ENCODE data around the gene THSD4.

THSD4 gene

GRCh38 chr15:71601038-71601834 lies 486.0 kb downstream of the THSD4 start:
- no peaks in the 10 kb centered on the region for H3K4me1 Mint-ChIP-seq (ENCODE audit: low read depth)
- intact Hi-C loops (cut with micrococcal nuclease) = no loop called here
- no peak overlapping the region for H3K4me3 Mint-ChIP-seq
- no peak overlapping the region for H3K27ac Mint-ChIP-seq
- no peaks in the 10 kb centered on the region for H3K36me3 Mint-ChIP-seq (ENCODE audit: low read depth)
- peaks cover 14% of the 10 kb centered on the region for H3K9me3 Mint-ChIP-seq
- no peaks in the 10 kb centered on the region for H3K27me3 Mint-ChIP-seq

- no peaks in the 10 kb centered on the region for H3K36me3 Mint-ChIP-seq (ENCODE audit: low read depth)
- no peak overlapping the region for H3K4me3 Mint-ChIP-seq
- intact Hi-C loops (cut with micrococcal nuclease) = no loop called here
- no peak overlapping the region for H3K27ac Mint-ChIP-seq
- no peaks in the 10 kb centered on the region for H3K27me3 Mint-ChIP-seq
- no peaks in the 10 kb centered on the region for H3K4me1 Mint-ChIP-seq (ENCODE audit: low read depth)
- H3K9me3 Mint-ChIP-seq = peaks cover 14% of the 10 kb centered on the region
These were observed 488.1 kb downstream of the THSD4 start for GRCh38 chr15:71603379-71603778.

- no peaks in the 10 kb centered on the region for H3K36me3 Mint-ChIP-seq (ENCODE audit: low read depth)
- intact Hi-C loops (cut with micrococcal nuclease) = no loop called here
- H3K9me3 Mint-ChIP-seq = peaks cover 14% of the 10 kb centered on the region
- H3K4me1 Mint-ChIP-seq (ENCODE audit: low read depth) = no peaks in the 10 kb centered on the region
- H3K27me3 Mint-ChIP-seq = no peaks in the 10 kb centered on the region
- no peak overlapping the region for H3K27ac Mint-ChIP-seq
- no peak overlapping the region for H3K4me3 Mint-ChIP-seq
These were observed 492.1 kb downstream of the THSD4 start for GRCh38 chr15:71607383-71607782.

- H3K4me1 Mint-ChIP-seq (ENCODE audit: low read depth) = no peaks in the 10 kb centered on the region
- H3K27ac Mint-ChIP-seq = no peak overlapping the region
- intact Hi-C loops (cut with micrococcal nuclease) = no loop called here
- H3K9me3 Mint-ChIP-seq = no peaks in the 10 kb centered on the region
- no peaks in the 10 kb centered on the region for H3K36me3 Mint-ChIP-seq (ENCODE audit: low read depth)
- H3K27me3 Mint-ChIP-seq = no peaks in the 10 kb centered on the region
- H3K4me3 Mint-ChIP-seq = no peak overlapping the region
These were observed 495.7 kb downstream of the THSD4 start for GRCh38 chr15:71610728-71611552.

GRCh38 chr15:71611553-71612396 lies 496.5 kb downstream of the THSD4 start:
- Mint-ChIP-seq H3K36me3 (ENCODE audit: low read depth) (no peaks in the 10 kb centered on the region), H3K4me3 (no peak overlapping the region), H3K27ac (no peak overlapping the region), H3K4me1 (ENCODE audit: low read depth) (no peaks in the 10 kb centered on the region), H3K9me3 (no peaks in the 10 kb centered on the region), H3K27me3 (no peaks in the 10 kb centered on the region)
- intact Hi-C loops (cut with micrococcal nuclease) = no loop called here

GRCh38 chr15:71612397-71612722 lies 497.1 kb downstream of the THSD4 start:
- Mint-ChIP-seq H3K27ac (no peak overlapping the region), H3K27me3 (peaks cover 1% of the 10 kb centered on the region), H3K4me3 (no peak overlapping the region), H3K4me1 (ENCODE audit: low read depth) (no peaks in the 10 kb centered on the region), H3K36me3 (ENCODE audit: low read depth) (no peaks in the 10 kb centered on the region), H3K9me3 (no peaks in the 10 kb centered on the region)
- intact Hi-C loops (cut with micrococcal nuclease) = no loop called here

GRCh38 chr15:71612869-71613268 lies 497.6 kb downstream of the THSD4 start:
- Mint-ChIP-seq H3K27me3 (peaks cover 2% of the 10 kb centered on the region), H3K36me3 (ENCODE audit: low read depth) (no peaks in the 10 kb centered on the region), H3K4me1 (ENCODE audit: low read depth) (no peaks in the 10 kb centered on the region), H3K4me3 (no peak overlapping the region), H3K27ac (no peak overlapping the region), H3K9me3 (no peaks in the 10 kb centered on the region)
- intact Hi-C loops (cut with micrococcal nuclease) = no loop called here

- Mint-ChIP-seq H3K4me1 (ENCODE audit: low read depth) (no peaks in the 10 kb centered on the region), H3K27me3 (peaks cover 1% of the 10 kb centered on the region), H3K36me3 (ENCODE audit: low read depth) (no peaks in the 10 kb centered on the region), H3K4me3 (no peak overlapping the region), H3K9me3 (no peaks in the 10 kb centered on the region), H3K27ac (no peak overlapping the region)
- intact Hi-C loops (cut with micrococcal nuclease) = no loop called here
These were observed 507.8 kb downstream of the THSD4 start for GRCh38 chr15:71623111-71623510.

- no peaks in the 10 kb centered on the region for H3K9me3 Mint-ChIP-seq
- H3K36me3 Mint-ChIP-seq (ENCODE audit: low read depth) = no peaks in the 10 kb centered on the region
- peaks cover 1% of the 10 kb centered on the region for H3K27me3 Mint-ChIP-seq
- intact Hi-C loops (cut with micrococcal nuclease) = no loop called here
- no peak overlapping the region for H3K27ac Mint-ChIP-seq
- no peaks in the 10 kb centered on the region for H3K4me1 Mint-ChIP-seq (ENCODE audit: low read depth)
- H3K4me3 Mint-ChIP-seq = no peak overlapping the region
These were observed 511.4 kb downstream of the THSD4 start for GRCh38 chr15:71626596-71627088.

- intact Hi-C loops (cut with micrococcal nuclease) = no loop called here
- peaks cover 1% of the 10 kb centered on the region for H3K27me3 Mint-ChIP-seq
These were observed 511.9 kb downstream of the THSD4 start for GRCh38 chr15:71627188-71627587.

GRCh38 chr15:71627604-71628003 lies 512.3 kb downstream of the THSD4 start:
- H3K36me3 Mint-ChIP-seq (ENCODE audit: low read depth) = no peaks in the 10 kb centered on the region
- H3K27ac Mint-ChIP-seq = no peak overlapping the region
- intact Hi-C loops (cut with micrococcal nuclease) = no loop called here
- peaks cover 1% of the 10 kb centered on the region for H3K27me3 Mint-ChIP-seq
- no peaks in the 10 kb centered on the region for H3K9me3 Mint-ChIP-seq
- no peaks in the 10 kb centered on the region for H3K4me1 Mint-ChIP-seq (ENCODE audit: low read depth)
- H3K4me3 Mint-ChIP-seq = no peak overlapping the region

More at GRCh38 chr15:71627188-71627587, 511.9 kb downstream of the THSD4 start:
- no peaks in the 10 kb centered on the region for H3K9me3 Mint-ChIP-seq
- H3K4me3 Mint-ChIP-seq = no peak overlapping the region
- H3K4me1 Mint-ChIP-seq (ENCODE audit: low read depth) = no peaks in the 10 kb centered on the region
- H3K27ac Mint-ChIP-seq = no peak overlapping the region
- no peaks in the 10 kb centered on the region for H3K36me3 Mint-ChIP-seq (ENCODE audit: low read depth)

GRCh38 chr15:71628988-71629770 lies 513.9 kb downstream of the THSD4 start:
- no peaks in the 10 kb centered on the region for H3K36me3 Mint-ChIP-seq (ENCODE audit: low read depth)
- intact Hi-C loops (cut with micrococcal nuclease) = no loop called here
- peaks cover 1% of the 10 kb centered on the region for H3K27me3 Mint-ChIP-seq
- H3K4me3 Mint-ChIP-seq = no peak overlapping the region
- H3K27ac Mint-ChIP-seq = no peak overlapping the region
- no peaks in the 10 kb centered on the region for H3K9me3 Mint-ChIP-seq
- no peaks in the 10 kb centered on the region for H3K4me1 Mint-ChIP-seq (ENCODE audit: low read depth)

GRCh38 chr15:71629781-71630474 lies 514.7 kb downstream of the THSD4 start:
- Mint-ChIP-seq H3K27me3 (peaks cover 1% of the 10 kb centered on the region), H3K27ac (no peak overlapping the region), H3K36me3 (ENCODE audit: low read depth) (no peaks in the 10 kb centered on the region), H3K4me1 (ENCODE audit: low read depth) (no peaks in the 10 kb centered on the region), H3K4me3 (no peak overlapping the region), H3K9me3 (no peaks in the 10 kb centered on the region)
- intact Hi-C loops (cut with micrococcal nuclease) = no loop called here
